ENCODE measurements around the gene PCSK7.

DNA sequence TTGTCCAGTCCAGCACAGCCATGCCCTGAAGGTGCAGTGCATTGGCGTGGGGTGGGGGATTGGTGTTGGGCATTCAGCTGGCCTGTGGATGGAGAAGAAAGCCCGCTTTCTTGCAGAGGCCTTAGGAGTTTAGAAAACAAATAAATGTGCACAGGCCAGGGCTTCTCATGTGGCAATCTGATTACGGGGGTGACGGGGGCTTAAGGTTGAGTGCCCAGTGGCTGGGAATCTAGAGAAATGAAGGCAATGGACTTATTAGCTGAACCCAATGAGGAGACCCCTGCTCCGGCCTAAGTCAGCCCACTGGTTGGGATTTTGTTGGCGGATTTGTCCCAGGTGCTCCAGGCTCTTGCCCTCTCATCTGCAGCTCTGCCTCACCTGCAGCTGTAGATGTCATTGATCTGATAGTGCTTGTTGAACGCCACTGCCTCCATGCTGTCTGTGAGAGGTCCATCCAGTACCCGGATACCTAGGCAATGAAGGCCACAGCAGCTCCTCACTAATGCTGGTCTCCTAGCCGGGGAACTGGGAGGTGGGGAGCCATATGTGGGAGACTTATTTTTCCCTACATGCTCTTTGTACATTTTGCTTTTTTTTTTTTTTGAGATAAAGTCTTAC, 6.2 kb downstream of the PCSK7 start:
- TF ChIP-seq, protein P1, sequence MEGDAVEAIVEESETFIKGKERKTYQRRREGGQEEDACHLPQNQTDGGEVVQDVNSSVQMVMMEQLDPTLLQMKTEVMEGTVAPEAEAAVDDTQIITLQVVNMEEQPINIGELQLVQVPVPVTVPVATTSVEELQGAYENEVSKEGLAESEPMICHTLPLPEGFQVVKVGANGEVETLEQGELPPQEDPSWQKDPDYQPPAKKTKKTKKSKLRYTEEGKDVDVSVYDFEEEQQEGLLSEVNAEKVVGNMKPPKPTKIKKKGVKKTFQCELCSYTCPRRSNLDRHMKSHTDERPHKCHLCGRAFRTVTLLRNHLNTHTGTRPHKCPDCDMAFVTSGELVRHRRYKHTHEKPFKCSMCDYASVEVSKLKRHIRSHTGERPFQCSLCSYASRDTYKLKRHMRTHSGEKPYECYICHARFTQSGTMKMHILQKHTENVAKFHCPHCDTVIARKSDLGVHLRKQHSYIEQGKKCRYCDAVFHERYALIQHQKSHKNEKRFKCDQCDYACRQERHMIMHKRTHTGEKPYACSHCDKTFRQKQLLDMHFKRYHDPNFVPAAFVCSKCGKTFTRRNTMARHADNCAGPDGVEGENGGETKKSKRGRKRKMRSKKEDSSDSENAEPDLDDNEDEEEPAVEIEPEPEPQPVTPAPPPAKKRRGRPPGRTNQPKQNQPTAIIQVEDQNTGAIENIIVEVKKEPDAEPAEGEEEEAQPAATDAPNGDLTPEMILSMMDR (IDR thresholded peaks at IDR 0.05): no peak
- TF ChIP-seq POLR2A (IDR thresholded peaks at IDR 0.05) (no peak), EP300 (IDR thresholded peaks at IDR 0.05) (no peak)
